NCI-H146 treated with DMSO at 0.1 percent for 48 hours (cell line): ENCODE data around the gene NDUFC1.

Experiments used
- DNase-seq: peaks from one replicate; lab custom pipeline; 2025; ENCODE audit not compliant: unreplicated experiment; lab: John Stamatoyannopoulos, UW

The NDUFC1 gene

DNA sequence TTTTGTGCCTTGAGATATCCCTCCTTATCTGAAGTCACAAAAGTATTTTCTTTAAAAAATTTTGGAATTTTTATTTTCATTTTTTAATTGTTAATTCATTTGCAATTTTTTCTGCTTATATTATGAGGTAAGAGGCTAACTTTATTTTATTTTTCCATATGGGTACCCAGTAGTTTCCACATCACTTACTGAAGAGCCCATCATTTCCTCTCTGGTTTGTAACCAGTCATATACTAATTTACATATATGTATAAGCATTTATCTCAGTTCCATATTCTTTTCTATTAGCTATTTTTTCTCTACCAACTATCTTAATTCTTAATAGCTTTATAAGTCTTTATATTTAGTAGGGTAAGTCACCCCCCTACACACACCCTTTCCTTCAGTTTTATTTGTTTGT, 49.2 kb downstream of the NDUFC1 start:
- no peak for DNase-seq

DNA sequence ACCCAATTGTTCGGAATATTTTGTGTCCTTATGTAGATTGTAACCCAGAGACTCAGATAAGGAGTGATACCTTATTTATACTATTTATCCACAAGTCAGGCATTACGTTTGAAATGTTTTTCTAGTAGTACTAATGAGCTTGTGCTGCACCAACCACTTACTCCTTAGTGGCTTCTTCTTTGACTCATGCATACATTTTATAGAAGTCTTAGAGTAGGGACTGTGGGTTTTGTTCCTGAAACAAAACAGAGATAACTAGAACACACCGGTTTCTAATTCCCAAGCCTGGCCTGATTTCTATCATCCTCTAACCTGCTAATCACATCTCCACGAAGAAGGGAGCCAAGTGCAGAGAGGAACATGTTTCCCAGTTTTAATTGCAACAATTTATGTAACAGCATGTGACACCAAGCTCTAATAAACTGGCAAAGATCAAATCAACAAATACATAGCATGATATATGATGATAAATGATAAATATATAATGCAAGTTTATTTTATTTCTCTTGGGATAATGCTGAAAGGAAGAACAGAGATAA, 54.5 kb downstream of the NDUFC1 start:
- no peak for DNase-seq

DNA sequence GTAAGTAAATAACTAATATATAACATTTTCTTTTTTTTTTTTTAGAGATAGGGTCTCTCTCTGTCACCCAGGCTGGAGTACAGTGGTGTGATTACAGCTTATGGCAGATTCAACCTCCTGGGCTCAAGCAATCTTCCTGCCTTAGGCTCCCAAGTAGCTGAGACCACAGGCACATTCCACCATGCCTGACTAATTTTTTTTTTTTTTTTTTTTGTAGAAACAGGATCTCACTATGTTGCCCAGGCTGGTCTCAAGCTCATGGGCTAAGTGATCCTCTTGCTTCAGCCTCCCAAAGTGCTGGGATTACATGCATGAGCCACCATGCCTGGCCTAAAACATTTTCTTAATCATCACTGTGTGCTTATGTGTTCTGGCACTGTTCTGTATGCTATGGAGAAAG, 55.0 kb downstream of the NDUFC1 start:
- DNase-seq, result no peak

DNA sequence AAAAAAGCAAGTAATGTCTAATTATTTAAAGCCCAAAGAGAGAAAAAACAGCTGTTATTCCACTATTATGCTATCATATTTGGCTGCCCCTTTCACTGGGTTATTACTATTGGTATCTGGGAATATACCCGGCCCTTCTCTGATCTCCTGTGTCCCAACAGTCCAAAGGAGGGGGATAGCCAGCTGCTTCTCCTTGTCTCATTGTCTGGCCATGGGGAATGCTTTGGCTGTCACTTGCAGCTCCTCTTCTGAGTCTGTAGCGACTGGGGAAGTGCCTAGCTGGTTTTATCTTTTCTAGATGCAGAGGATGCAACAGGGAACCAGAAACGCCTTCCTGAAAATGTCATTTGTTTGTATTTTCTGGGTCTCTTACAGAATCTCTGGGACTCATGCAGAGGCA, 56.1 kb downstream of the NDUFC1 start:
- DNase-seq, result no peak

DNA sequence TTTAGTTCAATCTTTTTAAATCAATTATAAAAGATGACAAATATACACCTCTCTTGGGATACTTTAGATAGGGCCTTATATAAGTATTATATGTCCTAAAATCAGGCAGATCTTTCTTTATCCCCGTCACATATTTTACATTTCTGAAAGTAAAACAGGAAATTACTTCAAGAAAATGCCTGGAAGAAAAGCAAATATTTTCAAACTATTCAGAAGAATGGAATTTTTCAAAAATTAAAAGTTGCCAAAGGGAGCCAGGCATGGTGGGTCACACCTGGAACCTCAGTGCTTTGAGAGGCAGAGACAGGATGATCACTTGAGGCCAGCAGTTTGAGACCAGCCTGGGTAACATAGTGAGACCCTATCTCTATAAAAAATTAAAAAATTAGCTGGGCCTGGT, 56.7 kb downstream of the NDUFC1 start:
- DNase-seq, result no peak

DNA sequence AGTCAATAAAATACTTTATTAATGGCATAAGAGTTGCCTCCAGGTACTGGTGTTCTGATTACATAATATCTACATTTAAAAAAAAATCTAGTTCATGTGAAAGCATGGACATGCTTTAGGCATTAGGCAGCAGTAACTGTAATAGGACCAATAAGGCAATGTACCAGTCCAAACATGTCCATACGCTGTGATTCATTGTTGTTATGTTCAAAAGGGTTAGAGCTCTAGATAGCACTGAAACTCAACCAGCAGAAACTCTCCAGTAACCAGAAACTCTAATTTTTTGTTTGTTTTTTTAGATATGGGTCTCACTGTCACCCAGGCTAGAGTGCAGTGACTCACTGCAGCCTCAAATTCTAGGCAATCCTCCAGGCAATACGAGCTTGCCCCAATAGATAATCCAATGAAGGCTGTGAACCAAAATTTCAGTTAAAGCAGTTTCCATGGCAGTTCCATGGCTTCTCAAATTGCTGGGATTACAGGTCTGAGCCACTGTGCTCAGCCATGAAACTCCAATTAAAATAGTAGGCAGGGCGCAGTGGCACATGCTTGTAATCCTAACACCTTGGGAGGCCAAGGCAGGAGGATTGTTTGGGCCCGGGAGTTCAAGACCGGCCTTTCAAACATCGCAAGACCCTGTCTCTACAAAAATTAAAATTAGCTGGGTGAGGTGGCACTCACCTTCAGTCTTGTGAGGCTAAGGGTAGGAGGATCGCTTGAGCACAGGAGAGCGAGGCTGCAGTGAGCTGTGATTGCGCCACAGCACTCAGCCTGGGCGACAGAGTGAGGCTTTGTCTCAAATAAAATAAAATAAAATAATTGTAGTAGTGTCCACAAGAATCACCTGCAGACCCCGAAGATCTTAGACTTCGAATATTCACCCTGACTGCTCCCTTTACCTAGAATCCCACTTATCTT, 58.6 kb downstream of the NDUFC1 start:
- no peak for DNase-seq

DNA sequence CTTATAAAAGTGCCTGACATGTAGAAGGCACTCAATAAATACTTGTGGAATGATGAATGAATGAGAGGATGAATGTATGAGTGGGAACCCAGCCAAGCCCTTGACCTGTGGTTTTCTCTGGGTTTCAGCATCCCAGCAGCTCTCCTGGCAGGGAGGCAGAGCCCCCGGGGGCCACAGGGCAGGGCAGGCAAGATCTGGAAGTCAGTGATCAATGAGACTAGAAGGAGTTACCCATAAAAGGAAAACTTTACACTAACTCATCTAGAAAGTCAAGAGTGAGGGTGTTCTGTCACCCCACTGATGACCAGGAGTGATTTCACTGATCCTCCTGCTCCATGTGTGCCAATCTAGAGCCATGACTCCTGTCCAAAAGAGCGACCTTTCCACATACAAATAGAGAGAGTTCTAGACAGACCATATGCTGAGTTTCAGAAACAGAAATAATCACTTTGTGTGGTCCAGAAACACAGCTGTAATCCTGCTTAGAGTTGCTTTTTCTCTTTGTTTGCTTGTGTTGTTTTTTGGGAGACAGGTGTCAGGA, 59.7 kb downstream of the NDUFC1 start:
- no peak for DNase-seq

DNA sequence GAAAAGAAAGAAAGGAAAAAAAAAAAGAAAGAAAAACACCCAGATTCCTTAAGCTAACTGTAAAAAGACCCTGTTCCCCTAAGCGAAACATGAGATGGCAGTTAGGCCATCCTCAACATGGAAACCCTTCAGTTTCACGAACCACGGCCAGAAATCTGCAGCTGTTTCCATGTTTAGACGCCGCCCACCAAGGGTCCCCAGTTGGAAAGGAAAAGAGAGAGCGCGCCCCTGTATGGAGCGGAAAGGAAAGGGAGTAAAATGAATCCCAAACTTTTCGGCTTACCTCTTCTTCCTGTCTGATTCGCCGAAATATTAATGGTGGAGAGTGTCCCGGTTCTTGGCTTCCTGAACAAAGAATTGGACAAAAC, 60.5 kb downstream of the NDUFC1 start:
- no peak for DNase-seq

DNA sequence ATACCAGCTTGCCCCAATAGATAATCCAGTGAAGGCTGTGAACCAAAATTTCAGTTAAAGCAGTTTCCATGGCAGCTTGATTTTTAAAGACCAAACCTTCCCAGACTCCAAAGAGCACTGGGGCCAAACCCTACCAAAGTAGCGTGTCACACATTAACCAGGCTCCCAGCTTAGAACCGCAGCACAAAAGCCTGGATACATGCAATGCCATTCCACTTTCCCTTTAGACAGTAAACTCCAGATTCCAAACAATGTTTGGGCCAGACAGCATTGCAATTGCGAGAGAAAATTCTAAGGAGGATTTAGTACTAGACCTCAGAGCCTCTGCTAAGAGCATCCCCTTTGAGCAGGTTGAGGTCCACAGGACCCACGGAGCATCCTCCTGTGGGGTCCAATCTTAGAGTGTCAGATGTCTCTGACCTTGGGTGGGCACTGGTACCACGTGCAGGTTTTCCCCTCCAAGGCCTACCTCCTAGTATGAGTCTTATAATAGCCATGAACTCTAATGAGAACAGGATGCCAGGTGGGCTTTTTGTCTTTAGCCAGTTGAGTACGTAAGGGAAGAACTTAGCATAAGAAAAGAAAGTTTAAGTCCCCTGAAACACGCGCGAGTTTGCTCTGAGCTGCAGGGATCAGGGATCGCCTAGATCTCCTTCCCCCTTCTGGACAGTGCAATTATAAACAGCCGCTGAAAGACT, 61.0 kb downstream of the NDUFC1 start:
- no peak for DNase-seq
